ENCODE results near the gene CHRNA7.
"Not testable (repeated sequence)": the region's sequence is repeated elsewhere in the genome, so short reads cannot be mapped to it uniquely, and the experiment has no call there.

Gene CHRNA7

GRCh38 chr15:32167913-32168312 lies 137.6 kb downstream of the CHRNA7 start:
- not testable (repeated sequence) for H3K4me2 ChIP-seq (ENCODE audit: low read depth, low read length, poor library complexity, severe bottlenecking); H2AFZ ChIP-seq (ENCODE audit: low read length); H3K79me2 ChIP-seq (ENCODE audit: insufficient read depth, low read length); H4K20me1 ChIP-seq (ENCODE audit: insufficient read depth, low read length, poor library complexity, severe bottlenecking); H3K36me3 ChIP-seq (ENCODE audit: insufficient read depth, low read length); H3K4me1 ChIP-seq (ENCODE audit: insufficient read depth, low read length, poor library complexity, severe bottlenecking); H3K4me3 ChIP-seq (ENCODE audit: low read length, poor library complexity, severe bottlenecking); H3K9me3 ChIP-seq (ENCODE audit: insufficient read depth, low read depth, low read length); H3K27me3 ChIP-seq (ENCODE audit: insufficient read depth, low read length, poor library complexity, severe bottlenecking); H3F3A ChIP-seq (ENCODE audit: low read depth); H3K9me2 ChIP-seq (replicated peaks; ENCODE audit: low read depth, low read length); H3K9ac ChIP-seq (ENCODE audit: low read depth, low read length, poor library complexity, severe bottlenecking)

DNA sequence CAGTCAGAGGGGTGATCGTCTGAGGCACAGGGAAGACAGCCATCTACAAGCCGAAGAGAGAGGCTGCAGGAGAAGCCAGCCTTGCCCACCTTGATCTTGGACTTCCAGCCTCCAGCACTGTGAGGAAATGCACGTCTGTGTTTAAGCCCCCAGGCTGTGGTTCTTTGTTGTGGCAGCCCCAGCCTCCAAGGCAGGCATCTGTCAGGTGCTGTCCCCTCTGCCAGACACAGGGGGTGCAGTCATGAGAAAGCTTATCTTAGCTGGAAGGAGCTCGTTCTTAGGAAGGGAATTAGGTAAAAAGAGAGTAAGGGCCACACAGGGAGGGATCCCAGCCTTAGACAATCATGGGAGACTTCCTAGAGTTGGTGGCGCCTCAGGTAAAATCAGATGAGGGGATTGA lies 150.3 kb downstream of the CHRNA7 start:
- H3K9me3 ChIP-seq (ENCODE audit: insufficient read depth, low read depth, low read length); H3K4me1 ChIP-seq (ENCODE audit: insufficient read depth, low read length, poor library complexity, severe bottlenecking); H3K9ac ChIP-seq (ENCODE audit: low read depth, low read length, poor library complexity, severe bottlenecking); H4K20me1 ChIP-seq (ENCODE audit: insufficient read depth, low read length, poor library complexity, severe bottlenecking); H3K27me3 ChIP-seq (ENCODE audit: insufficient read depth, low read length, poor library complexity, severe bottlenecking); H3K4me3 ChIP-seq (ENCODE audit: low read length, poor library complexity, severe bottlenecking); H3F3A ChIP-seq (ENCODE audit: low read depth); H3K9me2 ChIP-seq (replicated peaks; ENCODE audit: low read depth, low read length); H2AFZ ChIP-seq (ENCODE audit: low read length); H3K4me2 ChIP-seq (ENCODE audit: low read depth, low read length, poor library complexity, severe bottlenecking); H3K36me3 ChIP-seq (ENCODE audit: insufficient read depth, low read length); H3K79me2 ChIP-seq (ENCODE audit: insufficient read depth, low read length): not testable (repeated sequence)

GRCh38 chr15:32193780-32194179 lies 163.5 kb downstream of the CHRNA7 start:
- H3F3A ChIP-seq (ENCODE audit: low read depth); H3K9me3 ChIP-seq (ENCODE audit: insufficient read depth, low read depth, low read length); H3K4me1 ChIP-seq (ENCODE audit: insufficient read depth, low read length, poor library complexity, severe bottlenecking); H3K79me2 ChIP-seq (ENCODE audit: insufficient read depth, low read length); H3K36me3 ChIP-seq (ENCODE audit: insufficient read depth, low read length); H2AFZ ChIP-seq (ENCODE audit: low read length); H3K4me3 ChIP-seq (ENCODE audit: low read length, poor library complexity, severe bottlenecking); H3K27me3 ChIP-seq (ENCODE audit: insufficient read depth, low read length, poor library complexity, severe bottlenecking); H3K4me2 ChIP-seq (ENCODE audit: low read depth, low read length, poor library complexity, severe bottlenecking); H3K9ac ChIP-seq (ENCODE audit: low read depth, low read length, poor library complexity, severe bottlenecking); H3K9me2 ChIP-seq (replicated peaks; ENCODE audit: low read depth, low read length); H4K20me1 ChIP-seq (ENCODE audit: insufficient read depth, low read length, poor library complexity, severe bottlenecking): not testable (repeated sequence)

DNA sequence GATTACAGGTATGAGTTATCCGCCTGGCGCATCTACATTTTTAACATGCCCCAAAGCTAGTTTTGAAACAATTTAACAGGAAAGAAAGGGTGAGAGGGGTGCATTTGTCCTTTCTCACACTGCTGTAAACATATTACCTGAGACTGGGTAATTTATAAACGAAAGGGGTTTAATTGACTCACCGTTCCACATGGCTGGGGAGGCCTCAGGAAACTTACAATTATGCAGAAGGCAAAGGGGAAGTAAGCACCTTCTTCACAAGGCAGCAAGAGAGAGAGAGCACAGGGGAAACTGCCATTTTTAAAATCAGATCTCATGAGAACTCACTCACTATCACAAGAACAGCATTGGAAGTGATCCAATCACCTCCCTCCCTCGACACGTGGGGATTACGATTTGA lies 165.9 kb downstream of the CHRNA7 start:
- not testable (repeated sequence) for H3K4me2 ChIP-seq (ENCODE audit: low read depth, low read length, poor library complexity, severe bottlenecking); H3K27me3 ChIP-seq (ENCODE audit: insufficient read depth, low read length, poor library complexity, severe bottlenecking); H3K4me3 ChIP-seq (ENCODE audit: low read length, poor library complexity, severe bottlenecking); H3K79me2 ChIP-seq (ENCODE audit: insufficient read depth, low read length); H2AFZ ChIP-seq (ENCODE audit: low read length); H3K4me1 ChIP-seq (ENCODE audit: insufficient read depth, low read length, poor library complexity, severe bottlenecking); H3F3A ChIP-seq (ENCODE audit: low read depth); H3K9me2 ChIP-seq (replicated peaks; ENCODE audit: low read depth, low read length); H3K9me3 ChIP-seq (ENCODE audit: insufficient read depth, low read depth, low read length); H3K9ac ChIP-seq (ENCODE audit: low read depth, low read length, poor library complexity, severe bottlenecking); H3K36me3 ChIP-seq (ENCODE audit: insufficient read depth, low read length); H4K20me1 ChIP-seq (ENCODE audit: insufficient read depth, low read length, poor library complexity, severe bottlenecking)

- H3K4me2 ChIP-seq (ENCODE audit: low read depth, low read length, poor library complexity, severe bottlenecking); H3K9me2 ChIP-seq (replicated peaks; ENCODE audit: low read depth, low read length); H2AFZ ChIP-seq (ENCODE audit: low read length); H3K27me3 ChIP-seq (ENCODE audit: insufficient read depth, low read length, poor library complexity, severe bottlenecking); H3K36me3 ChIP-seq (ENCODE audit: insufficient read depth, low read length); H4K20me1 ChIP-seq (ENCODE audit: insufficient read depth, low read length, poor library complexity, severe bottlenecking); H3F3A ChIP-seq (ENCODE audit: low read depth); H3K9me3 ChIP-seq (ENCODE audit: insufficient read depth, low read depth, low read length); H3K79me2 ChIP-seq (ENCODE audit: insufficient read depth, low read length); H3K9ac ChIP-seq (ENCODE audit: low read depth, low read length, poor library complexity, severe bottlenecking); H3K4me3 ChIP-seq (ENCODE audit: low read length, poor library complexity, severe bottlenecking); H3K4me1 ChIP-seq (ENCODE audit: insufficient read depth, low read length, poor library complexity, severe bottlenecking): not testable (repeated sequence)
Measured at GRCh38 chr15:32198938-32199337, 168.6 kb downstream of the CHRNA7 start.

DNA sequence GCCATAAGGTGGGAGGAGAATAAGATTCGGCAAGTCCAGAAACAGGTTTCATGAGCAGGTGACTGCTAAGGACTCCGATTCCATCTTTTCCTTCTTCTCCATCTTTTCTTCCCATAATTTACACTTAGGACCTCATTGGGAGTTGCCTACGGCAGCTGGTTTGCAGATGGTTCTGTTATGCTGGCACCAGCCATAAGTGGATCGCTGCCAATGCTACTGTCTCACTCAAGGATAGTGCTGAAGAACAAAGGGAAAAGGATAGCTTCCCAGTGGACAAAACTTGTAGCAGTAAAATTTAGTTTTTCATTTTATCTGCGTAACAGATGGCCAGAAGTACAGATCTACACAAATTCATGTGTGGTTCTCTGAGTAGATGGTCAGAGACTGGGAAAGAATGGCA lies 178.8 kb downstream of the CHRNA7 start:
- H3K4me2 ChIP-seq (ENCODE audit: low read depth, low read length, poor library complexity, severe bottlenecking): not testable (repeated sequence)

More for the DNA sequence above, 178.8 kb downstream of the CHRNA7 start:
- H4K20me1 ChIP-seq (ENCODE audit: insufficient read depth, low read length, poor library complexity, severe bottlenecking); H2AFZ ChIP-seq (ENCODE audit: low read length); H3F3A ChIP-seq (ENCODE audit: low read depth); H3K9me3 ChIP-seq (ENCODE audit: insufficient read depth, low read depth, low read length); H3K9ac ChIP-seq (ENCODE audit: low read depth, low read length, poor library complexity, severe bottlenecking); H3K27me3 ChIP-seq (ENCODE audit: insufficient read depth, low read length, poor library complexity, severe bottlenecking); H3K4me1 ChIP-seq (ENCODE audit: insufficient read depth, low read length, poor library complexity, severe bottlenecking); H3K36me3 ChIP-seq (ENCODE audit: insufficient read depth, low read length); H3K79me2 ChIP-seq (ENCODE audit: insufficient read depth, low read length); H3K9me2 ChIP-seq (replicated peaks; ENCODE audit: low read depth, low read length); H3K4me3 ChIP-seq (ENCODE audit: low read length, poor library complexity, severe bottlenecking): not testable (repeated sequence)
